HEK293 (cell line): ENCODE data around the gene AVP.

Experiments used
- PBX3 ChIP-seq: sonication (generic); formaldehyde crosslinking; IDR thresholded peaks from 2 replicates; pipeline ENCODE4 v1.8.1; 2022; ENCODE audit warnings: mild to moderate bottlenecking, moderate library complexity, missing genetic modification reagents
- YY1 ChIP-seq: fragments of 450-650 bp; formaldehyde crosslinking; IDR thresholded peaks from 2 replicates; pipeline ENCODE4 v1.5.1; 2018; ENCODE audit warnings: missing biosample characterization, missing genetic modification characterization
- ZNF184 ChIP-seq: fragments of 450-650 bp; IDR thresholded peaks from 2 replicates; pipeline ENCODE4 v1.5.1; 2018; ENCODE audit warnings: missing biosample characterization, mild to moderate bottlenecking, missing genetic modification characterization
- ZNF335 ChIP-seq: fragments of 450-650 bp; formaldehyde crosslinking; conservative IDR thresholded peaks from 2 replicates; pipeline ENCODE4 v1.5.1; 2016; ENCODE audit warnings: missing biosample characterization, missing genetic modification characterization
- TF ChIP-seq, protein P1 (sequence below): fragments of 450-650 bp; formaldehyde crosslinking; IDR thresholded peaks from 2 replicates; pipeline ENCODE4 v1.5.1; 2017; ENCODE audit warnings: missing biosample characterization, mild to moderate bottlenecking, missing genetic modification characterization, moderate library complexity
- TF ChIP-seq, protein P2 (sequence below): fragments of 450-650 bp; formaldehyde crosslinking; IDR thresholded peaks from 2 replicates; pipeline ENCODE4 v1.5.1; 2016; ENCODE audit warnings: missing biosample characterization, missing genetic modification characterization
- TF ChIP-seq, protein P3 (sequence below): fragments of 450-650 bp; formaldehyde crosslinking; IDR thresholded peaks from 2 replicates; pipeline ENCODE4 v1.5.1; 2016; ENCODE audit warnings: missing biosample characterization, missing genetic modification characterization, low read depth
- TF ChIP-seq, protein P4 (sequence below): fragments of 450-650 bp; formaldehyde crosslinking; IDR thresholded peaks from 2 replicates; pipeline ENCODE4 v1.5.1; 2016; ENCODE audit warnings: missing biosample characterization, missing genetic modification characterization
- TF ChIP-seq, protein P5 (sequence below): fragments of 450-650 bp; formaldehyde crosslinking; IDR thresholded peaks from 2 replicates; pipeline ENCODE4 v1.5.1; 2016; ENCODE audit warnings: missing biosample characterization, missing genetic modification characterization

DNA sequence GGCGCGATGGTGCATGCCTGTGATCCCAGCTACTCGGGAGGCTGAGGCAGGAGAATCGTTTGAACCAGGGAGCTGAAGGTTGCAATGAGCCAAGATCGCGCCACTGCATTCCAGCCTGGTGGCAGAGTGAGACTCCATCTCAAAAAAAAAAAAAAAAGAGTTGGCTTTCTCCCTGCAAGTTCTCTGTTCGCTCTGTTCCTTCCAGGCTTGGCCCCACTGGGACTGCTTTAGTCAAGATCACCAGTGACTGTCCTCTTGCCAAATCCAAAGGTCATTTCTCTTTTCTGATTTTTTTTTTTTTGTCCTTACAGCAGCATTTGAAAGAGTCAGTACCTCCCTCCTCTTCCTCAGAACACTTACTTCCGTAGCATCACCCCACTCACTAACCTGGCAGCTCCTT is 51.9 kb downstream of the AVP start:
- TF ChIP-seq, protein P1, sequence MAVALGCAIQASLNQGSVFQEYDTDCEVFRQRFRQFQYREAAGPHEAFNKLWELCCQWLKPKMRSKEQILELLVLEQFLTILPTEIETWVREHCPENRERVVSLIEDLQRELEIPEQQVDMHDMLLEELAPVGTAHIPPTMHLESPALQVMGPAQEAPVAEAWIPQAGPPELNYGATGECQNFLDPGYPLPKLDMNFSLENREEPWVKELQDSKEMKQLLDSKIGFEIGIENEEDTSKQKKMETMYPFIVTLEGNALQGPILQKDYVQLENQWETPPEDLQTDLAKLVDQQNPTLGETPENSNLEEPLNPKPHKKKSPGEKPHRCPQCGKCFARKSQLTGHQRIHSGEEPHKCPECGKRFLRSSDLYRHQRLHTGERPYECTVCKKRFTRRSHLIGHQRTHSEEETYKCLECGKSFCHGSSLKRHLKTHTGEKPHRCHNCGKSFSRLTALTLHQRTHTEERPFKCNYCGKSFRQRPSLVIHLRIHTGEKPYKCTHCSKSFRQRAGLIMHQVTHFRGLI (tag by site-specific recombination), result no peak
- TF ChIP-seq ZNF335, result no peak
- TF ChIP-seq, protein P2, sequence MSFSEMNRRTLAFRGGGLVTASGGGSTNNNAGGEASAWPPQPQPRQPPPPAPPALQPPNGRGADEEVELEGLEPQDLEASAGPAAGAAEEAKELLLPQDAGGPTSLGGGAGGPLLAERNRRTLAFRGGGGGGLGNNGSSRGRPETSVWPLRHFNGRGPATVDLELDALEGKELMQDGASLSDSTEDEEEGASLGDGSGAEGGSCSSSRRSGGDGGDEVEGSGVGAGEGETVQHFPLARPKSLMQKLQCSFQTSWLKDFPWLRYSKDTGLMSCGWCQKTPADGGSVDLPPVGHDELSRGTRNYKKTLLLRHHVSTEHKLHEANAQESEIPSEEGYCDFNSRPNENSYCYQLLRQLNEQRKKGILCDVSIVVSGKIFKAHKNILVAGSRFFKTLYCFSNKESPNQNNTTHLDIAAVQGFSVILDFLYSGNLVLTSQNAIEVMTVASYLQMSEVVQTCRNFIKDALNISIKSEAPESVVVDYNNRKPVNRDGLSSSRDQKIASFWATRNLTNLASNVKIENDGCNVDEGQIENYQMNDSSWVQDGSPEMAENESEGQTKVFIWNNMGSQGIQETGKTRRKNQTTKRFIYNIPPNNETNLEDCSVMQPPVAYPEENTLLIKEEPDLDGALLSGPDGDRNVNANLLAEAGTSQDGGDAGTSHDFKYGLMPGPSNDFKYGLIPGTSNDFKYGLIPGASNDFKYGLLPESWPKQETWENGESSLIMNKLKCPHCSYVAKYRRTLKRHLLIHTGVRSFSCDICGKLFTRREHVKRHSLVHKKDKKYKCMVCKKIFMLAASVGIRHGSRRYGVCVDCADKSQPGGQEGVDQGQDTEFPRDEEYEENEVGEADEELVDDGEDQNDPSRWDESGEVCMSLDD (tag by site-specific recombination), result no peak
- TF ChIP-seq, protein P3, sequence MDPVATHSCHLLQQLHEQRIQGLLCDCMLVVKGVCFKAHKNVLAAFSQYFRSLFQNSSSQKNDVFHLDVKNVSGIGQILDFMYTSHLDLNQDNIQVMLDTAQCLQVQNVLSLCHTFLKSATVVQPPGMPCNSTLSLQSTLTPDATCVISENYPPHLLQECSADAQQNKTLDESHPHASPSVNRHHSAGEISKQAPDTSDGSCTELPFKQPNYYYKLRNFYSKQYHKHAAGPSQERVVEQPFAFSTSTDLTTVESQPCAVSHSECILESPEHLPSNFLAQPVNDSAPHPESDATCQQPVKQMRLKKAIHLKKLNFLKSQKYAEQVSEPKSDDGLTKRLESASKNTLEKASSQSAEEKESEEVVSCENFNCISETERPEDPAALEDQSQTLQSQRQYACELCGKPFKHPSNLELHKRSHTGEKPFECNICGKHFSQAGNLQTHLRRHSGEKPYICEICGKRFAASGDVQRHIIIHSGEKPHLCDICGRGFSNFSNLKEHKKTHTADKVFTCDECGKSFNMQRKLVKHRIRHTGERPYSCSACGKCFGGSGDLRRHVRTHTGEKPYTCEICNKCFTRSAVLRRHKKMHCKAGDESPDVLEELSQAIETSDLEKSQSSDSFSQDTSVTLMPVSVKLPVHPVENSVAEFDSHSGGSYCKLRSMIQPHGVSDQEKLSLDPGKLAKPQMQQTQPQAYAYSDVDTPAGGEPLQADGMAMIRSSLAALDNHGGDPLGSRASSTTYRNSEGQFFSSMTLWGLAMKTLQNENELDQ (tag by site-specific recombination), result no peak
- TF ChIP-seq, protein P4, sequence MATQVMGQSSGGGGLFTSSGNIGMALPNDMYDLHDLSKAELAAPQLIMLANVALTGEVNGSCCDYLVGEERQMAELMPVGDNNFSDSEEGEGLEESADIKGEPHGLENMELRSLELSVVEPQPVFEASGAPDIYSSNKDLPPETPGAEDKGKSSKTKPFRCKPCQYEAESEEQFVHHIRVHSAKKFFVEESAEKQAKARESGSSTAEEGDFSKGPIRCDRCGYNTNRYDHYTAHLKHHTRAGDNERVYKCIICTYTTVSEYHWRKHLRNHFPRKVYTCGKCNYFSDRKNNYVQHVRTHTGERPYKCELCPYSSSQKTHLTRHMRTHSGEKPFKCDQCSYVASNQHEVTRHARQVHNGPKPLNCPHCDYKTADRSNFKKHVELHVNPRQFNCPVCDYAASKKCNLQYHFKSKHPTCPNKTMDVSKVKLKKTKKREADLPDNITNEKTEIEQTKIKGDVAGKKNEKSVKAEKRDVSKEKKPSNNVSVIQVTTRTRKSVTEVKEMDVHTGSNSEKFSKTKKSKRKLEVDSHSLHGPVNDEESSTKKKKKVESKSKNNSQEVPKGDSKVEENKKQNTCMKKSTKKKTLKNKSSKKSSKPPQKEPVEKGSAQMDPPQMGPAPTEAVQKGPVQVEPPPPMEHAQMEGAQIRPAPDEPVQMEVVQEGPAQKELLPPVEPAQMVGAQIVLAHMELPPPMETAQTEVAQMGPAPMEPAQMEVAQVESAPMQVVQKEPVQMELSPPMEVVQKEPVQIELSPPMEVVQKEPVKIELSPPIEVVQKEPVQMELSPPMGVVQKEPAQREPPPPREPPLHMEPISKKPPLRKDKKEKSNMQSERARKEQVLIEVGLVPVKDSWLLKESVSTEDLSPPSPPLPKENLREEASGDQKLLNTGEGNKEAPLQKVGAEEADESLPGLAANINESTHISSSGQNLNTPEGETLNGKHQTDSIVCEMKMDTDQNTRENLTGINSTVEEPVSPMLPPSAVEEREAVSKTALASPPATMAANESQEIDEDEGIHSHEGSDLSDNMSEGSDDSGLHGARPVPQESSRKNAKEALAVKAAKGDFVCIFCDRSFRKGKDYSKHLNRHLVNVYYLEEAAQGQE (tag by site-specific recombination), result no peak
- TF ChIP-seq, protein P5, sequence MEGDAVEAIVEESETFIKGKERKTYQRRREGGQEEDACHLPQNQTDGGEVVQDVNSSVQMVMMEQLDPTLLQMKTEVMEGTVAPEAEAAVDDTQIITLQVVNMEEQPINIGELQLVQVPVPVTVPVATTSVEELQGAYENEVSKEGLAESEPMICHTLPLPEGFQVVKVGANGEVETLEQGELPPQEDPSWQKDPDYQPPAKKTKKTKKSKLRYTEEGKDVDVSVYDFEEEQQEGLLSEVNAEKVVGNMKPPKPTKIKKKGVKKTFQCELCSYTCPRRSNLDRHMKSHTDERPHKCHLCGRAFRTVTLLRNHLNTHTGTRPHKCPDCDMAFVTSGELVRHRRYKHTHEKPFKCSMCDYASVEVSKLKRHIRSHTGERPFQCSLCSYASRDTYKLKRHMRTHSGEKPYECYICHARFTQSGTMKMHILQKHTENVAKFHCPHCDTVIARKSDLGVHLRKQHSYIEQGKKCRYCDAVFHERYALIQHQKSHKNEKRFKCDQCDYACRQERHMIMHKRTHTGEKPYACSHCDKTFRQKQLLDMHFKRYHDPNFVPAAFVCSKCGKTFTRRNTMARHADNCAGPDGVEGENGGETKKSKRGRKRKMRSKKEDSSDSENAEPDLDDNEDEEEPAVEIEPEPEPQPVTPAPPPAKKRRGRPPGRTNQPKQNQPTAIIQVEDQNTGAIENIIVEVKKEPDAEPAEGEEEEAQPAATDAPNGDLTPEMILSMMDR (tag by site-specific recombination), result no peak
- TF ChIP-seq PBX3 (CRISPR knock-in tag), result no peak
- no peak for TF ChIP-seq ZNF184 (tag by site-specific recombination)
- TF ChIP-seq YY1, result no peak
